Jurkat, Clone E6-1 (cell line): Measurements from ENCODE around the gene RRAS. TPM values are rescaled to one million over a fixed set of nuclear protein-coding genes. Genes with fewer than 3 reads are reported as not detected.

Experiments used
- DNase-seq: peaks from one replicate; pipeline ENCODE4 v3.0.0-alpha.2; 2011; ENCODE audit warnings: low read depth, low spot score
- H3K4me3 ChIP-seq: 2 replicates; pipeline ENCODE4 v1.5.1; 2011; ENCODE audit warnings: mild to moderate bottlenecking, low read length, control low read depth, moderate library complexity
- polyA plus RNA-seq: library from polyadenylated mRNA; unstranded; fragments of >200 nt; gene quantifications from one replicate; pipeline ENCODE4 v1.2.1, GENCODE V29; 2012; ENCODE audit warnings: missing spikeins; ENCODE audit not compliant: insufficient read length, insufficient read depth

RRAS gene
- 16.7 TPM for polyA plus RNA-seq

DNA sequence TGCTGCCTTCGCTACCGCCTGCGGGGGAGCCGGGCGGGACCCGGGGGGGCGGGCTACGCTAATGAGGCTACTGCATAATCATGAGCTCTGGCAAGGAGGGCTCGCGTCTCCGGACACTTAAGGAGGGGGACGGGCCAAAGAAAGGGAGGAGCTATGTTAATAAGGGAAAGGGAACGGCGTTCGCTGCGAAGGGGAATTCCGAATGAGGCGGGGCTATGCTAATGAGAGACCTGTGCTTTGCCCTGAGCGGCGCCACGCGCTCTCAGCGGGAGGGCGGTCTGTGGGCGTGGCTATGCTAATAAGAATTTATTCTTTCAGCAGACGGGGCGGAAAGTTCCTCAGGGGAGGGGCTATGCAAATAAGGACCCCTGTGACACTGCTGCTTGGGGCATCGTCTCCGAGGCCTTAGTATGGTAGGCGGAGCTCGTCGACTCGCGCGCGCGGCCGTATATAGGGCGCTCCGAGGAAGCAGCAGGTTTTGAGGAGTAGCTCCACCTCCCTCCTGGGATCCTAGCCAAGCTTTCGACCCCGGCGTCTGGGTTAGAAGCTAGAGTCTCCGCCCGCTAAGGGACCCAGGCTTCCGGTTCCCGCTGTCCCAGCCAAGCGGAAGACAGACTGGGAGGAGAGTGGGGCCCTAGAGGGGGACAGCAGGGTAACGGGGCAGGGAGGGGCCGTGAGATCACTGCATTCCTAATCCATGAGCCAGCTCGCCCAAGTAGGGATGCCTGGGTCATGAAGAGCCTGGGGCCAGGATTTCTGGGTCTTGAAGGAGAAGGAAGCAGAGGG is at the start of gene RRAS:
Gene RRAS (minus strand): TSS at position 31 of the 786 bp plus-strand sequence. CDS start 45 bp downstream, outside the sequence.
- H3K4me3 ChIP-seq = peak within 1 kb of the TSS; percentile 99
- DNase-seq = peak; percentile 100

DNA sequence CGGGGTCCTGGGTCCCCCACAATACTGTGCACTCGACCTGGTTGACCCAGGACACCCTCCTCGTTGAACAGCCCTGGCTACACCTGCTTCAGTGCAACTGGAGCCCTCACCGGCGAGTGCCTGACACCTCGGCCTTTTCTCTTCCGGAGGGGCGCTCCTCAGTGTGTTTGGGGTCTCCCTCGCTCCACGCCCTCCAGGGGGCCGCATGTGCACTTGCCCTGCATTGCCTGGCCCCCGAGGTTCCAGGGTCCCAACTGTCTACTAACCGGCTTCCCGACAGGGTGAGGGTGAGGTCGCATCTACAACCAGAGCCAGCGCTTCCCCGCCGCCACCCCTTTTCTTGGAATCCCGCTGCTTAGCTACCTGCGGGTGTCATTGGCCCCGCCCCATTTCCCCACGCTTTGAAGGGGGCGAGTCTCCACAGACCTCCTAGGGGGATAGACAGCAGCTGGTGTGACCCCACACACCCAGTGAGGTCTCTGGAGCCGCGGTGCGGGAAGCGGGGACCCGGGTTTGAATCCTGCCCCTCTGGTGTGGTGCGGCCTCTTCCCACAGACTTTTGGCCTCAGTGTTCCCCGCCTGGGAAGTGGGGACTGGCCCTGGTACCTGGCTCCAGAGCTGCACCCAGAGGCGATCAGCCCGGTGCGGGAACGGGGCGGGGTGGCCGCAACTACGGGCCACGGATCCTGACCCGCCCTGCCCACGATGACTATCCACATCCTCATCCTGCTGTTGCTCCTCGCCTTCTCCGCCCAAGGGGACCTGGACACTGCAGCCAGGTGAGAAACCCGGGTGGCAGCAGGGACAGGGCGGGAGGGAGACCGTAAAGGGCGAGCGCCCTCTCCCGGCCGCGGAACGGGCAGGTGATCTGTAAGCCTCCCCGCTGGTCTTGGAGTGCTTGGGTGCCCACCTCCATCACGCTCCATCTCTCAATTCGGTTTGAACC is 49.5 kb upstream of the RRAS start, which contains the start of gene ADM5:
Gene ADM5 (plus strand): TSS at position 462 of the 946 bp plus-strand sequence. CDS start 244 bp downstream, at position 706.
- no peak within 1 kb of the TSS for H3K4me3 ChIP-seq
- no peak for DNase-seq

DNA sequence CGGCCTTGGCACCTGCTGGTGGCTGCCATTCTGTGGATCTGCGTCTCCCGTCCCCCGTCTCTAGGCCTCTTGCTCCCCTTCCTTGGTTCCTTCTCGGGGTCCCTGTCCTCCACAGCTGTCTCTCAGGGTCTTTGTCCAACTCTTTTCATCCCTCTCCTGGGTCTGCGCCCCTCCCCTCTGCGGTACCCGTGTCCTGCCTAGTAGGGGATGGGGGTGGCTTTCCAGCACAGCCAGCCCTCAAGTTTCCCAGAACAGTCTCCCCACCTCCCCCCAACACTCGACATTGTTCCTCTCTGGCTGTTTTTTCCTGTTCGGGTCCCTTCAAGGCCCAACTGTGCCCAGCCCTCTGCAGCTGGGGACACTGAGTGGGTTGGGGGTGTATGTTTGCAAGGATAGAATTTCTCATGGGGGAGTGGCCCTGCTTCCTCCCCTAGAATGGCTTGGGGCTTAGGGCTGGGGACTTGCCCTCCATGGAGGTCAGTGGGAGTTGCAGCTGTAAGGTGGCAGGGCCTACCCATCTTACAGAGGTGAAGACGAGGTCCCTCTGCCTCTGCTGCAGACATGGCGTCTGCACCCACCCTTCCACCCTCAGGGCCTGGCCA is 48.7 kb upstream of the RRAS start:
- DNase-seq = no peak
- H3K4me3 ChIP-seq = no peak overlapping the region

DNA sequence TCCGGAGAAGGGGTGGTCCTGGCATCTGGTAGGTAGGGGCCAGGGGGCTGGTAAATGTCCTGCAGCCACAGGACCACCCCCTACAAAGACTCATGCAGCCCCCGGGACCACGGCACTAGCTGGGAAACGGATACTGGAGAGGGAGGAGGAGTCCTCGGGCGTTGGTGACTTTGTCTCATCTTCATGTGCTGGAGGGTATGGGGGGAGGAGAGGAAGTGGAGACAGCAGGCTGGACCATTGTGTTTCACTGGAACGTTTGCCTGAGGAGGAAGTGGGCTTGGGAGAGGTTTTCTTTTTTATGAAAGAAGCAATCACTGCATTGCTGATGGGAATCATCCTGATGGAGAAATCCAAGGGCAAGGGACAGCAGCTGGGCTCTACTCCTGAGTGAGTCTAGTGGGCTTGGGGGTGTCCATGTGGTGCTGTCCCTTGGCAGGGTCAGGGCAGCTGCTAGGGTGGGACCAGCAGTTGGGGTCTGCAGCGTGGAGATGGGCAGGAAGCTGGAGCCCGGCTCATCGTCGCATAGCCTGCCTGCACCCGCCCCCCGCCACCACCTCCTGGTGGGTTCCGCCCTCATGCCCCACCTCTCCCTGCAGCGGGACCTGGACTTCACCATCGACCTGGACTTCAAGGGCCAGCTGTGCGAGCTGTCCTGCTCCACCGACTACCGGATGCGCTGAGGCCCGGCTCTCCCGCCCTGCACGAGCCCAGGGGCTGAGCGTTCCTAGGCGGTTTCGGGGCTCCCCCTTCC is 47.8 kb upstream of the RRAS start:
- DNase-seq = no peak
- no peak overlapping the region for H3K4me3 ChIP-seq

DNA sequence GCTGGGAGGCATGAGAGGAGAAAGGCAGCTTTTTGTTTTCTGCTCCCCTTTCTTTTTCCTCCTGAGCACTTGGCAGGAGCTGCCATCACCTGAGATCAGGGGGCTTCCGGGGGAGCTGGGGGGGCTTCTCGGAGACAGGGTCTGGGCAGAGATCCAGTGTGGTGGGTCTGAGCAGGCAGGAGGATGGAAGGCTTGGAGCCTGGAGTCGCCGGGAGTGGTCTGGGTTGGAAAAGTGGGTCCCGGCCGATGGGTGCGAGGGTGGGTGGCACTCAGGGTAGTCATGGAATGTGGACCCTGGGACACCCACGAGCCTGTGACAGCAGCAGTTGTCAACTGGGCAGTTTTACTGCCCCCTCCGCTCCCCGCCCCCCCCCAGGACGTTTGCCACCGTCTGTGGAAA is 47.2 kb upstream of the RRAS start:
- no peak overlapping the region for H3K4me3 ChIP-seq
- DNase-seq = no peak

DNA sequence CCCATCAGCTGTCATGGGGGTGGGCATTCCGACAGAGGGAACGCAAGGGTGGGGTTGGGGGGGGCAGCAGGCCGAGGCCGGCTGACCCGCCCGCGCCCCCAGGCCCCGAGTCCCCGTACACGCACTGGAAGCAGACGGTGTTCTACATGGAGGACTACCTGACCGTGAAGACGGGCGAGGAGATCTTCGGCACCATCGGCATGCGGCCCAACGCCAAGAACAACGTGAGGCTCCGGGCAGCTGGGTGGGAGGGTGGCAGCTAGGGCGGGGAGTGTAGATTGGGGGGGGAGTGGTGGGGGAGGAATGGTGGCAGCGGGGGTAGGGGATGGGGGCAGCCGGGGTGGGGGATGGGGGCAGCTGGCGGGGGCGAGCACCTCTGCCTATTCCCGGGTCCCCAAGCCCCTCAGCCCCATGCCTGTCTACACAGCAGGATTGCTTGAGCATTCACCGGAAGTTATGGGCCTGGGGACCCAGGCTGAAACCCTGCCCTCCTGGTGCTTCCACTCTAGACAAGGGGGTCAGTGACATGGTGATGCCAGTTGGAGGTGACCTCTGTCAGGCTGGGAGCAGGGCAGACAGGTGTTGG is 46.7 kb upstream of the RRAS start:
- no peak for DNase-seq
- H3K4me3 ChIP-seq = no peak overlapping the region

DNA sequence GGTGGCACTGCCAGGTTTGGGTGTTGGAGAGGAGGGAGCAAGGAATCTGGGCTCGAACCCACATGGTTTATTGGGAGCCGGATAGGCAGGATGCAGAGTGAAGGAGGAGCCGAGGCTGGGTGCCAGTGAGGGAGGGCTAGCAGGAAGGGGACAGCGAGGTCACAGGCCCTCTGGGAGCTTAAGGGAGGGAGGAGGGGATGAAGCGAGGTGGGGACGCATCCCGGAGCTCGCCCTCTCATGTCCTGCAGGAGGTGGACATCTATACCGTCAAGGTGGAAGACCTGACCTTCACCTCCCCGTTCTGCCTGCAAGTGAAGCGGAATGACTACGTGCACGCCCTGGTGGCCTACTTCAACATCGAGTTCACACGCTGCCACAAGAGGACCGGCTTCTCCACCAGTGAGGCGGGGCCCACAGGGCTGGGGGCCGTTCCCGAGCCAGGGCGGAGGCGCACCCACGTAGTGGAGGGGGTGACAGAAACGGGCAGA is 45.9 kb upstream of the RRAS start:
- no peak overlapping the region for H3K4me3 ChIP-seq
- no peak for DNase-seq

DNA sequence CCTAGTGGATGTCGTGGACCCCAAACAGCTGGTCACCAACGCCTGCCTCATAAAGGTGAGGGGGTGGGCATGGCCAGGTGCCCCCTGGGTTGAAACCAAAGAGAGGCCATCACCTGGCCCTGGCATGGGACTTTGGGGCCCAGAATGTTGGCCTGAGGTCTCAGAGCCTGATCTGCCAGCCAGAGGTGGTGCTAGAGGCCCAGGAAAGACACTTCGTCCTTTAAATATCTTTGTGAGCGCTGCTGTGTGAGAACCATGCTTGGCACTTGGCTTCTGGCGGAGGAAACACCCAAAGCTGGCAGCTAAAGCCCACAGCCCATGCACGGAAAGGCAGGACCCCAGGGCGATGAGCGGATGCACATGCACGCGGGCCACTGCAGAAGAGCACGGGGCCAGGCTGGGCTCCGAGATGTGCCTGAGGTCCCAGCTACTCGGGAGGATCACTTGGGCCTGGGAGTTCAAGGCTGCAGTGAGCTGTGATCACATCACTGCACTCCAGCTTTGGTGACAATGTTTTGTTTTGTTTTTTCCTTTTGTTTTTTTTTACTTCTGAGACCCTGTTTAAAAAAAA is 45.1 kb upstream of the RRAS start:
- H3K4me3 ChIP-seq = no peak overlapping the region
- no peak for DNase-seq

DNA sequence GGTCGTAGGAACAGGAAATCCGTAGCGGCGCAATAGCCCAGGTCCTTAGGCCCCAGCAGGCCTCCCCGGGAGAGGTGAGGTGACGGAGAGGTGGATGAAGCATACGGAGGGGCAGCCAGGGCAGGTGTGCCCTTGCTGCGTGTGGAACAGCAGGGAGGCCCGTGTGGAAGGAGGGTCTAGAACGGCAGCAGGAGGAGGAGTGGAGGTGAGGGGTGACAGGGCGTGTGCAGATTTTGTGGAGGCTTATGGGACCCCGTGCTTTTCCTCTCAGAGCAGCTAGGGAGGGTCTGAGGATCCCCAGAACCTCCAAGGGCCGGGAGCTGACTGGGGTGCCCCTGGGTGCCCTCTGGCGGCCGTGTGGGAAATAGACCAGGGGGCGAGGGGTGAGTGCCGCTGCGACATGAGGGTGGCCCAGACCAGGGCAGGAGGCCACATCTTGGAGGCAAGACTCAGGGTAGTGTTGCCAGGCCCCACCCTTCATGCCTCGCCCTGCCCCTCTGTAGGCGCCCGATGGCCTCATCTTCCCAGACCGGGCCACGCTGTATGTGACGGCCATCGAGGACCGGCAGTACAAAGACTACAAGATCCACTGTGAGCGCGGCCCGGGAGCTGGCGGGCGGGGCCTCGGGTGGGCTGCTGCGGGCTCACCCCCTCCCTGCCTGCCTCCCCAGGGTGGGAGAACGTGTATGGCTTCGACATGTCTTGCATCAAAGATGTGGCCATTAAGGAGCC is 44.5 kb upstream of the RRAS start:
- H3K4me3 ChIP-seq = no peak overlapping the region
- no peak for DNase-seq

DNA sequence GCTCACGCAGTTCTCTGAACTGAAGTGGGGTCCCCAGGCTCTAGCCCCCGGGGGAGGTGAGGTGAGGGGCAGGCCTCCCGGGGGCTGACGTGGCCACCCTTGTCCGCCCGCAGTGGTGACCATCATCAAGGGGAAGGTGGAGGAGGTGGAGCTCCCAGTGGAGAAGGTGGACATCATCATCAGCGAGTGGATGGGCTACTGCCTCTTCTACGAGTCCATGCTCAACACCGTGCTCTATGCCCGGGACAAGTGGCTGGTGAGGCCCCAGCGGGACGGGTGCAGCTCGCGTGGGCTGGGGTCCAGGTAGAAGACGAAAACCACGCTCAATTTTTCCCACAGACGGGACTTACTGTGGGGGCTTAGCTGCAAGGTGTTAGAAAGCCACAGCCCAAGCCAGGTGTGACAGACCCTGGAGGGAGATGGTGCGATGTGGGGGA is 43.9 kb upstream of the RRAS start:
- DNase-seq = no peak
- H3K4me3 ChIP-seq = no peak overlapping the region

DNA sequence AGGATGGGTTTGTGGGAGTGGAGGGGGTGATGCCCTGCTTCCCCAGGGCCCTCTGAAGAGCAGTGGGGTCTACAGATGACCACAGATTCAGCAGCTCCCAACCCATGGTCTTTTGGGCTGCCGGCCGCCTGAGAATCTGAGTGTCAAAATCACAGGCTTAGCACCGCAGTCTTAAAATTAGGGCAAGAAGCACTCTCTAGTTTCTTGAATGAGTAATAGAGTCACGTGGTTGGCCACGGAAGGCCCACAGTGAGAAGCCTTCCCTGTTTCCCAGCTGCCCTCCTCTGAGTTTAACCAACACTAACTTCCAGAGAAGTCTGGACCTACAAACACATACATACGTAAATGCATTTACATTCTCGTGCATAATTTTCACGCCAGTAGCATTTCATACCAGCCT is 42.3 kb upstream of the RRAS start:
- DNase-seq = no peak
- H3K4me3 ChIP-seq = no peak overlapping the region

DNA sequence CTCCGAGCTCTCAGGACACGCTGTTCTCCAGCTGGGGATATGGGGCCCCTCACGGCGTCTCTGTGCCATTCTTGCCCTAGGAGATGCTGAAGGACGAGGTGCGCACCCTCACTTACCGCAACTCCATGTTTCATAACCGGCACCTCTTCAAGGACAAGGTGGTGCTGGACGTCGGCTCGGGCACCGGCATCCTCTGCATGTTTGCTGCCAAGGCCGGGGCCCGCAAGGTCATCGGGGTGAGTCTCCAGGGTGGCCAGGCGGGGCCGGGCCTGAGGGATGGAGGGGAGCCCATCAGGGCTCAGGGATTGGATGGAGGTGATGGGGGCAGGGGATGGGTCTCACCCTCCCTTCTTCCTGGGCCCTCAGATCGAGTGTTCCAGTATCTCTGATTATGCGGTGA is 41.9 kb upstream of the RRAS start:
- no peak for DNase-seq
- H3K4me3 ChIP-seq = no peak overlapping the region

DNA sequence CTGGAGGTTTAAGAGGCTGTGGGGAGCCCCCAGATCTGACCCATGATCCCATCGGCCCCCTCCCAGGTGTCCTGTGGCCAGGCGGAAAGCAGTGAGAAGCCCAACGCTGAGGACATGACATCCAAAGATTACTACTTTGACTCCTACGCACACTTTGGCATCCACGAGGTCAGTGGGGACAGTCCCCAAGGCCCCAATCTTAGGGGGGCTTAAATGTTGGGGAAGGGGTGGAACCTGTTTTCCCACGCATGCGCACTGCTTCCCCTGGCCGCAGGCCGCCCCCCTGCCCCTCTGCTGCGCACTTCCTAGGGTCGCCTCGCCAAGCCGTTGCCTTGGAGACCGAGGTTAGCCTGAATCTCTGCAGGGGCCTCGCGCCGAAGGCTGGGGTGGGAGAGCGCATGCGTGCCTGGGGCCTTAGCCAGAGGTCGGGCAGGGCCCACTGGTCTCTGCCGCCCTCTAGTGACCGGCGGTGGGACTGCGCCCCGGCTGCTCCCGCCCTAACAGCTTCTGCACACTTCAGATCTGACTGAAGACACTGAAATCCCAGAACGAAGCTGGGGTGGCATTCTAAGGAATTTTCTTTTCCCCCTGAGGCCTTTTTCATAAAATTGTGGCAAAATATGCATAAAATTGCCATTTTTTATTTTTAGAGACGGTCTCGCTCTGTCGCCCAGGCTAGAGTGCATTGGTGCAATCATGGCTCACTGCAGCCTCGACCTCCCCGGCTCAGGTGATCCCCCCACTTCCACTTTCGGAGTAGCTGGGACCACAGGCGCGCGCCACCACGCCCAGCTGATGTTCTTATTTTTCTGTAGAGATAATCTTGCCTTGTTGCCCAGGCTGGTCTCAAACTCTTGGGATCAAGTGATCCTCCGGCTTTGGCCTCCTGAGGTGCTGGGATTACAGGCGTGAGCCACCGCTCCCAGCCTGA is 40.7 kb upstream of the RRAS start:
- H3K4me3 ChIP-seq = peak overlapping the region; percentile 11; the same call in 1 of the 2 replicates
- DNase-seq = peak; percentile 80

DNA sequence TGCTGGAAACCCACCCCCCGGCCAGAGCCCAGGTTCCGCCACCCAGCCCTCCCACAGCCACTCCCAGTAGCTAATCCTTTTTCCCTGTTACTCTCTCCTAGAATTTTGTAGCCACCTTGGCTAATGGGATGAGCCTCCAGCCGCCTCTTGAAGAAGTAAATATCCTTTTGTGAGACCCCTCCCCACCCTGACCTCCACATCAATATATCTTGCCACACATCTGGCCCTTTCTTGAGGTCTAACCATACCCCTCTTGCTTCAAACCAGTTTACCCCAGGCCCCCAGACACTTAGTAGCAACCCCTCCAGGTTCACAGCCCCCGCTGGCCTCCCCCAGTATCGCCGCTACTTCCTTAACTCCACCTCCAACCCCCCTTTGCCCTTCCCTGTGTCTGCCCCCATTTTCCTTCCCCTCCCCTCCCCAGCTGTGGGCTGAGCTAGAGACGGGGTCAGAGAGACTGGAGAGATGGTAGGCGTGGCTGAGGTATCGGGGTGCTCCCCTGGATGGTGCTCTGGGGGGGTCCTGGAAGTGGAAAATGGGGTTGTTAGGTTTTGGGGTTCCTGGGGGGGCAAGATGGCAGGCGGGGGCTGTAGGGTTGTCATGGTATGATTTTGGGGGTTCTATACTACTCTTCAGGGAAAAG is 39.9 kb upstream of the RRAS start:
- no peak overlapping the region for H3K4me3 ChIP-seq
- DNase-seq = no peak

DNA sequence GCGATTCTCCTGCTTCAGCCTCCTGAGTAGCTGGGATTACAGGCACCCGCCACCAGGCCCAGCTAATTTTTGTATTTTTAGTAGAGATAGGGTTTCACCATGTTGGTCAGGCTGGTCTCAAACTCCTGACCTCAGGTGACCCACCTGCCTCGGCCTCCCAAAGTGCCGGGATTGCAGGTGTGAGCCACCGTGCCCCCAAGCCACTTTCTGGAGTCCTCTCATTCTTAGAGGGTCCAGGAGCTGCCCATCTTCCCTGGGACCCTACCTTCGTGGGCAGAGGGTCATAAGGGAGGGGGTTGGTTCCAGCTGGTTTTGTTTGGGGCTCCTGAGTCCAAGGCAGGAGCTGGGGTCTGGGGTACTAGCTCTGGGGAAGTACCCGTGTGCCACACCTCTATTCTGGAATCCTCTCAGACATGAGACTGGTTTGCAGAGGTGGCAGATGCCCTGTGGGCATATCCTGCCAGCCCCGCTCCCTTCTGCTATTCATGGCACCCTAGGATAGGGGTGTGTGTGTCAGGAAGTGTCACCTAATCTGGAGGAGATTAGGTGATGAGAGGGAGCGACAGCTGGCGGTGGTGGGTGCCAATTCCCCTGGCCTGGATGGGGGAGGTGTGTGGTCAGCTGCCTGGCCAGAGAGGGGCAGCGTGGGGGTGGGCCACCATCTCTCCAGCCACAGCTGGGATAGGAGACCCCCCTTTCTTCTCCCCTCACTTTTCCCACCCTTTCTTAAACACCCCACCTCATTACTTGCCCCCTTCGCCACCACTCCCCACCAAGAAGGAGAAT is 39.2 kb upstream of the RRAS start:
- no peak overlapping the region for H3K4me3 ChIP-seq
- no peak for DNase-seq
